Measurements from ENCODE around the gene VIPR2. TPM values are rescaled to one million over a fixed set of nuclear protein-coding genes. Genes with fewer than 3 reads are reported as not detected.

Gene VIPR2
- total and polyA plus RNA-seq, 2 experiments from 2014 or later, result 1.3 to 2.7 TPM

DNA sequence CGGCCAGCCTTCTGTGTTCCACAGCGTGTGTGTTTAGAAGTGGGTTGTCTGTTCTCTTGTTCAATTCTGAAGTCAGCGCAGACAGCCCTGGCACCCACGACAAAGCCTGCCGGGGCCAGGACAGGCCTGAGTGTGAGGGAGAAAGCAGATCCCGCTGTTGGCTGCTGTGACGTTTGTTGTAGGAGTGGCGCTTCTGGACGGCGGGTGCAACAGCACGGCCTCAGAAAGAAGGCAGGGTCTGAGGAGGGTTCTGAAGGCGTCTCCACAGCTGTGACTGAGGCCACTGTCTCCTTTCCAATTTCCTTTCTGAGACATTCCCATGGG is 76.2 kb downstream of the VIPR2 start (continued):
- TF ChIP-seq, protein P1, sequence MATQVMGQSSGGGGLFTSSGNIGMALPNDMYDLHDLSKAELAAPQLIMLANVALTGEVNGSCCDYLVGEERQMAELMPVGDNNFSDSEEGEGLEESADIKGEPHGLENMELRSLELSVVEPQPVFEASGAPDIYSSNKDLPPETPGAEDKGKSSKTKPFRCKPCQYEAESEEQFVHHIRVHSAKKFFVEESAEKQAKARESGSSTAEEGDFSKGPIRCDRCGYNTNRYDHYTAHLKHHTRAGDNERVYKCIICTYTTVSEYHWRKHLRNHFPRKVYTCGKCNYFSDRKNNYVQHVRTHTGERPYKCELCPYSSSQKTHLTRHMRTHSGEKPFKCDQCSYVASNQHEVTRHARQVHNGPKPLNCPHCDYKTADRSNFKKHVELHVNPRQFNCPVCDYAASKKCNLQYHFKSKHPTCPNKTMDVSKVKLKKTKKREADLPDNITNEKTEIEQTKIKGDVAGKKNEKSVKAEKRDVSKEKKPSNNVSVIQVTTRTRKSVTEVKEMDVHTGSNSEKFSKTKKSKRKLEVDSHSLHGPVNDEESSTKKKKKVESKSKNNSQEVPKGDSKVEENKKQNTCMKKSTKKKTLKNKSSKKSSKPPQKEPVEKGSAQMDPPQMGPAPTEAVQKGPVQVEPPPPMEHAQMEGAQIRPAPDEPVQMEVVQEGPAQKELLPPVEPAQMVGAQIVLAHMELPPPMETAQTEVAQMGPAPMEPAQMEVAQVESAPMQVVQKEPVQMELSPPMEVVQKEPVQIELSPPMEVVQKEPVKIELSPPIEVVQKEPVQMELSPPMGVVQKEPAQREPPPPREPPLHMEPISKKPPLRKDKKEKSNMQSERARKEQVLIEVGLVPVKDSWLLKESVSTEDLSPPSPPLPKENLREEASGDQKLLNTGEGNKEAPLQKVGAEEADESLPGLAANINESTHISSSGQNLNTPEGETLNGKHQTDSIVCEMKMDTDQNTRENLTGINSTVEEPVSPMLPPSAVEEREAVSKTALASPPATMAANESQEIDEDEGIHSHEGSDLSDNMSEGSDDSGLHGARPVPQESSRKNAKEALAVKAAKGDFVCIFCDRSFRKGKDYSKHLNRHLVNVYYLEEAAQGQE (IDR thresholded peaks at IDR 0.05; ENCODE audit: unreplicated experiment), result no peak

DNA sequence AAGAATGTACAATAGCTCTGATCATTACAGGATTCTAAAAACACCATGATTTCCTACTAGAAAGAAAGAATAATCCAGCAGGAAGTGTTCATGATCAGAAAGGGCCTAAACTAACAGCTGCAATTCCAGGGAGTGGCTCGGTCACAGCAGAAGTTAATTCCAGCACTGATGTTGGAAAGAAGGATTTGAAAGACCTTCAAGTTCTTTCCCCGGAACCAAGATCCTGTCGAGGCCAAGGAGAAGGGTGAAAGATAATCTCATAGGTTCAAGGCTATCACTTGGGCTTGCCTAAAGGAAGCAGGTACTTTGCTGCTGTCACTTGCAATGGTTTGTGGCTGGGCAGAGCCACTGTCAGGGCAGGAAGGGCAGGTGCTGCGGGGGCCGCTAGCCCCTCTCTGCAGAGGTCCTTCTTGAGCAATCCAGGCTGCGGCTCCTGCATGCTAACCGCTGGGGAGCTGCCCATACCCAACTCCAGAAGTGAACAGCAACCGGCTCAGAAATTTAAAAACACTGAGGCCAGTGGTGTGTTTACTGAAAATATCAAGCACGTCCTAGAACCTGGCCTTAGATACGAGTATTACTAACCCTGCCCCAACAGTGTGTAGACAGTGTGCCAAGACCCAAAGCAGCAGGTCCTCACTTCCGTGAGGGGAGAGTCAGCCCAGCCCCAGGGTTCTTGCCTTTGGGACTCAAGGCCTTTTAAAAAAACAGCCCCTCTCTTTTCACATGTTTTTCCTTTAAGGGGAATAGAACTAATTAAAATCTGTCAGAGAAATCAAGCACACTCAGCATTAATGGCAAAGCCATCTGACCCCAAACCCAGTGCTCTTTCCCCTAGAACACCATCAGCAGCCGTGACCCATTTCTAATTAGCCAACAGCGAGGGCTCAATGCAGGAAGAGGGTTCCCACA is 76.8 kb downstream of the VIPR2 start:
- H3K79me2 ChIP-seq (replicated peaks; ENCODE audit: insufficient read depth), result no peaks in the 10 kb centered on the region
- peaks cover 8% of the 10 kb centered on the region; the same call in 2 of the 3 replicates for H3K36me3 Mint-ChIP-seq (ENCODE audit: low read depth)
- ATAC-seq, result no peak
- H3K9me2 ChIP-seq (ENCODE audit: insufficient read depth), result no peaks in the 10 kb centered on the region
- H3K4me3 Mint-ChIP-seq, result no peak overlapping the region
- H4K20me1 ChIP-seq (replicated peaks; ENCODE audit: insufficient read depth), result no peaks in the 10 kb centered on the region
- no peak overlapping the region for H3K27ac ChIP-seq (ENCODE audit: low read depth)
- no peaks in the 10 kb centered on the region for H3K36me3 ChIP-seq (ENCODE audit: insufficient read depth)
- peaks cover 57% of the 10 kb centered on the region for H3K9me3 Mint-ChIP-seq
- H3K4me1 ChIP-seq (ENCODE audit: insufficient read depth), result no peaks in the 10 kb centered on the region
- no peaks in the 10 kb centered on the region for H3F3A ChIP-seq (replicated peaks; ENCODE audit: low read depth)
- H3K4me1 Mint-ChIP-seq, result no peaks in the 10 kb centered on the region
- H3K27ac Mint-ChIP-seq, result no peak overlapping the region
- peaks cover 7% of the 10 kb centered on the region for H3K27me3 Mint-ChIP-seq (ENCODE audit: insufficient read depth, low read depth, poor library complexity)
- H3K4me3 ChIP-seq, result no peak overlapping the region
- DNase-seq (ENCODE audit: low spot score), result no peak
- H2AFZ ChIP-seq, result no peak overlapping the region; the same call in 1 of the 2 replicates
- TF ChIP-seq POLR2AphosphoS5 (IDR thresholded peaks at IDR 0.05; ENCODE audit: low read depth) (no peak), JUNB (IDR thresholded peaks at IDR 0.05; ENCODE audit: unreplicated experiment) (no peak), EZH2 (IDR thresholded peaks at IDR 0.05; ENCODE audit: low read depth, unreplicated experiment) (no peak), EZH2phosphoT487 (IDR thresholded peaks at IDR 0.05; ENCODE audit: unreplicated experiment) (no peak)
- TF ChIP-seq, protein P2, sequence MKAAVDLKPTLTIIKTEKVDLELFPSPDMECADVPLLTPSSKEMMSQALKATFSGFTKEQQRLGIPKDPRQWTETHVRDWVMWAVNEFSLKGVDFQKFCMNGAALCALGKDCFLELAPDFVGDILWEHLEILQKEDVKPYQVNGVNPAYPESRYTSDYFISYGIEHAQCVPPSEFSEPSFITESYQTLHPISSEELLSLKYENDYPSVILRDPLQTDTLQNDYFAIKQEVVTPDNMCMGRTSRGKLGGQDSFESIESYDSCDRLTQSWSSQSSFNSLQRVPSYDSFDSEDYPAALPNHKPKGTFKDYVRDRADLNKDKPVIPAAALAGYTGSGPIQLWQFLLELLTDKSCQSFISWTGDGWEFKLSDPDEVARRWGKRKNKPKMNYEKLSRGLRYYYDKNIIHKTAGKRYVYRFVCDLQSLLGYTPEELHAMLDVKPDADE (IDR thresholded peaks at IDR 0.05), result no peak
- TF ChIP-seq, protein P3, sequence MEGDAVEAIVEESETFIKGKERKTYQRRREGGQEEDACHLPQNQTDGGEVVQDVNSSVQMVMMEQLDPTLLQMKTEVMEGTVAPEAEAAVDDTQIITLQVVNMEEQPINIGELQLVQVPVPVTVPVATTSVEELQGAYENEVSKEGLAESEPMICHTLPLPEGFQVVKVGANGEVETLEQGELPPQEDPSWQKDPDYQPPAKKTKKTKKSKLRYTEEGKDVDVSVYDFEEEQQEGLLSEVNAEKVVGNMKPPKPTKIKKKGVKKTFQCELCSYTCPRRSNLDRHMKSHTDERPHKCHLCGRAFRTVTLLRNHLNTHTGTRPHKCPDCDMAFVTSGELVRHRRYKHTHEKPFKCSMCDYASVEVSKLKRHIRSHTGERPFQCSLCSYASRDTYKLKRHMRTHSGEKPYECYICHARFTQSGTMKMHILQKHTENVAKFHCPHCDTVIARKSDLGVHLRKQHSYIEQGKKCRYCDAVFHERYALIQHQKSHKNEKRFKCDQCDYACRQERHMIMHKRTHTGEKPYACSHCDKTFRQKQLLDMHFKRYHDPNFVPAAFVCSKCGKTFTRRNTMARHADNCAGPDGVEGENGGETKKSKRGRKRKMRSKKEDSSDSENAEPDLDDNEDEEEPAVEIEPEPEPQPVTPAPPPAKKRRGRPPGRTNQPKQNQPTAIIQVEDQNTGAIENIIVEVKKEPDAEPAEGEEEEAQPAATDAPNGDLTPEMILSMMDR (conservative IDR thresholded peaks at IDR 0.05; ENCODE audit: low read depth in 2 of 2), result no peak
- no peaks in the 10 kb centered on the region for H3K27me3 ChIP-seq (ENCODE audit: insufficient read depth)
- no peak overlapping the region for H3K4me2 ChIP-seq

Data from GM23338 (cell line).